Activated T-cell treated with anti-CD3 and anti-CD28 coated beads, Interleukin-2, amount 50 U/mL, for 4 hours (primary cell): Measurements from ENCODE around the gene MIOS. TPM values are rescaled to one million over a fixed set of nuclear protein-coding genes. Genes with fewer than 3 reads are reported as not detected.
"Not testable (repeated sequence)": the region's sequence is repeated elsewhere in the genome, so short reads cannot be mapped to it uniquely, and the experiment has no call there.

Experiments
- ATAC-seq, 2 donors: fragments of 200-7000 bp; cut with Tn5 transposase; one replicate each; pipeline ENCODE4 v1.10.0; 2021
- DNase-seq: peaks from one replicate; pipeline ENCODE4 v3.0.0-alpha.2; 2020
- H3K27me3 Mint-ChIP-seq: one replicate; pipeline ENCODE4 v1.8.0; 2021; ENCODE audit warnings: low read depth, mixed read lengths
- H3K36me3 Mint-ChIP-seq: one replicate; pipeline ENCODE4 v1.8.0; 2022; ENCODE audit warnings: mixed read lengths; ENCODE audit not compliant: insufficient read depth
- H3K4me1 Mint-ChIP-seq: one replicate; pipeline ENCODE4 v1.8.0; 2021; ENCODE audit warnings: low read depth, mixed read lengths
- H3K4me3 Mint-ChIP-seq: one replicate; pipeline ENCODE4 v1.8.0; 2021; ENCODE audit warnings: mild to moderate bottlenecking, moderate library complexity, mixed read lengths
- H3K9me3 Mint-ChIP-seq: one replicate; pipeline ENCODE4 v1.8.0; 2021; ENCODE audit warnings: mixed read lengths
- total RNA-seq, 3 donors: library from RNA; stranded (reverse); gene quantifications; one replicate each; pipeline ENCODE4 v1.2.1, GENCODE V29; 2021

Gene MIOS
- total RNA-seq, 3 donors from 2014 or later: 33.9 to 41.5 (median 37.5) TPM

DNA sequence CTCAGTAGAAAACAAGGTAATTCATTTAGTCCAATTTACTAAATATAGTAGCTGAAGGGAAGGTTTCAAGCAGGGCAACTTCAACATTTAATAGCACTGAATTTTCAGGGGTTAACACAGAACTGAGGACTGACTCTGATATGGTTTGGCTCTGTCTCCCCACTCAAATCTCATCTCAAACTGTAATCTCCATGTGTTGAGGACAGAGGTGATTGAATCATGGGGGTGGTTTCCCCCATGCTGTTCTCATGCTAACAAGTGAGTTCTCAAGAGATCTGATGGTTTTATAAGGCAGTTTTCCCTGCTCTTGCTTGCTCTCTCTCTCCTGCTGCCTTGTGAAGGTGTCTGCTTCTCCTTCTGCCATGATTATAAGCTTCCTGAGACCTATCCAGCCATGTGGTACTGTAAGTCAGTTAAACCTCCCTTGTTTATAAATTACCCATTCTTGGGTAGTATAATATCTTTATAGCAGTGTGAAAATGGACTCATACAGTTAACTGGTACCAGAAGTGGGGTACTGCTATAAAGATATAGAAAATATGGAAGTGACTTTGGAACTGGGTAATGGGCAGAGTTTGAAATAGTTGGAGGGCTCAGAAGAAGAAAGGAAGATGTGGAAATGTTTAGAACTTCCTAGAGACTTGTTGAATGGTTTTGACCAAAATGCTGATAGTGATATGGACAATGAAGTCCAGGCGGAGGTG, 64.1 kb downstream of the MIOS start:
- DNase-seq (no peak), ATAC-seq (peak; percentile 43 to 63)
- H3K36me3 Mint-ChIP-seq: peaks cover 1% of the 10 kb centered on the region

GRCh38 chr7:7639421-7639820, 72.7 kb downstream of the MIOS start:
- no peaks in the 10 kb centered on the region for H3K27me3 Mint-ChIP-seq
- DNase-seq (no peak), ATAC-seq (no peak)
- peaks cover 44% of the 10 kb centered on the region for H3K4me1 Mint-ChIP-seq
- H3K9me3 Mint-ChIP-seq: no peaks in the 10 kb centered on the region
- H3K36me3 Mint-ChIP-seq: peaks cover 18% of the 10 kb centered on the region
- H3K4me3 Mint-ChIP-seq: peak overlapping the region; percentile 95

More for the DNA sequence above, 64.1 kb downstream of the MIOS start:
- H3K4me3 Mint-ChIP-seq: no peak overlapping the region
- peaks cover 12% of the 10 kb centered on the region for H3K9me3 Mint-ChIP-seq
- H3K27me3 Mint-ChIP-seq: peaks cover 2% of the 10 kb centered on the region
- no peaks in the 10 kb centered on the region for H3K4me1 Mint-ChIP-seq

DNA sequence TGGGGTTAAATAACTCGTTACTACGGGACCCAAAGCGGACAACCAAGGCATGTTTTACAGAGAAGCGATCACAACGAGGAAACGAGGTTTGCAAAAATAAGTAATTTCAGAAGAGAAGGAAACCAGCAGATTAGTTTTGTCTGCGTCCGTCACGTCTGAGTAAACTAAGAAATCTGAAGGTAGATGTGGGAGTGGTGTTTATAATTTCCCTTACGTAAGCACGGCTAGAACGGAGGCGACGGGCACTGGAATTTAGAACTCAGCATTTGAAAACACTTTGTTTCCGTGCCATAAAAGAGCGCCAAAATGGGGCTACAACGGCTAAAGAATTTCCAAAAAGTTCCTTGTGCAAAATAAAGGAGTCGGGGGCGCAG, 73.2 kb downstream of the MIOS start:
- H3K27me3 Mint-ChIP-seq: no peaks in the 10 kb centered on the region
- ATAC-seq (peak; percentile 48 to 54), DNase-seq (peak; percentile 47)
- peaks cover 21% of the 10 kb centered on the region for H3K36me3 Mint-ChIP-seq
- H3K4me1 Mint-ChIP-seq: peaks cover 48% of the 10 kb centered on the region
- H3K9me3 Mint-ChIP-seq: no peaks in the 10 kb centered on the region
- H3K4me3 Mint-ChIP-seq: peak overlapping the region; percentile 95

GRCh38 chr7:7640221-7641128, 73.8 kb downstream of the MIOS start, which contains the start of gene UMAD1:
Gene UMAD1 (plus strand): TSS chr7:7640752. CDS start chr7:7673372, 32,620 bp downstream.
- DNase-seq: peak; percentile 96
- peak; percentile 89 to 94 for ATAC-seq
- H3K36me3 Mint-ChIP-seq: peaks cover 25% of the 10 kb centered on the region
- peaks cover 48% of the 10 kb centered on the region for H3K4me1 Mint-ChIP-seq
- H3K9me3 Mint-ChIP-seq: no peaks in the 10 kb centered on the region
- H3K27me3 Mint-ChIP-seq: no peaks in the 10 kb centered on the region
- peak within 1 kb of the TSS; percentile 95 for H3K4me3 Mint-ChIP-seq

DNA sequence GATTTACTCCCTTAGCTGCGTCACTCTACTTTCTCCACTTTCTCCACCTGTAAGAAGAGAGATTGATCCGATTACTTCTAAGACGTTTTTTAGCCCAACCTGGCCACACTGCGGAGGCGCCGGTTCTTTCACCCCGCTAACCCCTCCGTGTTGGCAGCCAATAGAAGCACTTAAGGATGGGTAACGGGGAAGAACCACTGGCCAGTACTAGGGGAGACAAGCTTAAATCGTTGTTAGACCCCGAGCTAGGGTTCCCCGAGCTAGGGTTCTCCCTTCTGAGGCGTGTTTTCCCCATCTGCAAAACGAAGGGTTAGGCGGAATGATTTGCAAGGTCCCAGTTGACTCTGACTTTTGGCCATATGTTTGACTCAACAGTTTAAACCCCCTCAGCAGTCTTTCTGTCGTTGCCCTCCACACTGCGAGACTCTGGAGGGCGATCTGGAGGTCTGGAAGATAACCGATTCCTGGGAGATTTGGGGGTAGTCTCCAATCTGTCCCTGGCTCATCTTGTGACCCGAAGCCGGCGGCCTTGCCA, 74.5 kb downstream of the MIOS start:
- H3K4me3 Mint-ChIP-seq: peak overlapping the region; percentile 95
- no peak for DNase-seq
- peaks cover 29% of the 10 kb centered on the region for H3K36me3 Mint-ChIP-seq
- peaks cover 55% of the 10 kb centered on the region for H3K4me1 Mint-ChIP-seq
- H3K9me3 Mint-ChIP-seq: no peaks in the 10 kb centered on the region
- peak; percentile 6 to 17 for ATAC-seq
- no peaks in the 10 kb centered on the region for H3K27me3 Mint-ChIP-seq

- Mint-ChIP-seq H3K9me3 (no peaks in the 10 kb centered on the region), H3K4me3 (peak overlapping the region; percentile 95), H3K27me3 (no peaks in the 10 kb centered on the region), H3K36me3 (peaks cover 30% of the 10 kb centered on the region), H3K4me1 (peaks cover 61% of the 10 kb centered on the region)
- ATAC-seq (no peak), DNase-seq (no peak)
These were observed 75.4 kb downstream of the MIOS start for GRCh38 chr7:7642081-7642480.

DNA sequence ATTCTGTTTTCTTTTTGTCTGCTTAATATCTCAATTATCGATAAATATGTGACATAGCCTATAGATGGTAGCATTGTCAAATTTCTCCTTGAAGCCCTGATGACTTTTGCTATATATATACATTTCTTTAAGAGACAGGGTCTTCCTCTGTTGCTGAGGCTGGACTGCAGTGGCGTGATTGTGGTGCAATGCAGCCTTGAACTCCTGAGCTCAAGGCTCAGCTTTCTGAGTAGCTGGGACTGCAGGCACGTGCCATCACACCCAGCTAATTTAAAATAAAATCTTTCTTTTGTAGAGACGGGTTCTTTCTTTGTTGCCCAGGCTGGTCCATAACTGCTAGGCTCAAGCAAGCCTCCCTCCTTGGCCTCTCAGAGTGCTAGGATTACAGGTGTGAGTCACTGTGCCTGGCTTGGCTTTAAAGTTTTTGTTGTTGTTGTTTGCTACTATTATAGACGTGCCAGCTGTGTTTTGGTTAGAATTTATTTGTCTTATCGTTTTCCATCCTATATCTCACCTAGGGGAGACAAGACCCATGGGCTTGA, 80.9 kb downstream of the MIOS start:
- Mint-ChIP-seq H3K36me3 (peaks cover 32% of the 10 kb centered on the region), H3K9me3 (no peaks in the 10 kb centered on the region), H3K4me3 (no peak overlapping the region), H3K27me3 (no peaks in the 10 kb centered on the region), H3K4me1 (peaks cover 66% of the 10 kb centered on the region)
- no peak for DNase-seq
- ATAC-seq: no peak

DNA sequence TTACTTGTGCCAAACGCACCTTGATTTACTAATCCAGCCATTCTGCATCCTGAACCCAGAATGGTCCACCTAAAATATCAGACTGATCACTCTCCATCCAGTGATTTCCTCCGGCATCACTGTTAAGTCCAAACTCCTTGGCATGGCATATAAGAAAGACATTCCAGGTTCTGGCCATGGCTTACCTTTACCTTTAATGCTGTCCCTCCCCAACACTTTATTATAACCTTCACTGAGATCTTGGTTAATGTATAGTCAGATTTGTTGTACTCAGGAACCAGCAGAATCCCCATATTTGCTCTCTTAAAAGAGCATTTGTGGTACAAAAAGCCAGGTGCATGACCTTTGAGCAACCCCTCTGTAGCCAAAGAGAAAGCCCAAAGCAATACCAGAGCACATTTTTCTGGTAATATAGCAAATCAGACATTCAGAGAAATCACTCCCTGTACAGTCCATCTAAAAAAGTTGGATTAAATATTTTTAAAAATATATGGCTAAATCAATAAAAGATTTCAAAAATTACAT, 84.1 kb downstream of the MIOS start:
- H3K4me3 Mint-ChIP-seq: no peak overlapping the region

GRCh38 chr7:7651479-7651878, 84.8 kb downstream of the MIOS start:
- Mint-ChIP-seq H3K4me3 (no peak overlapping the region), H3K4me1 (peaks cover 54% of the 10 kb centered on the region), H3K27me3 (no peaks in the 10 kb centered on the region), H3K9me3 (no peaks in the 10 kb centered on the region), H3K36me3 (peaks cover 11% of the 10 kb centered on the region)
- ATAC-seq (no peak), DNase-seq (no peak)

More for the DNA sequence above, 84.1 kb downstream of the MIOS start:
- Mint-ChIP-seq H3K27me3 (no peaks in the 10 kb centered on the region), H3K9me3 (no peaks in the 10 kb centered on the region), H3K36me3 (peaks cover 13% of the 10 kb centered on the region), H3K4me1 (peaks cover 59% of the 10 kb centered on the region)
- no peak for DNase-seq
- ATAC-seq: no peak

DNA sequence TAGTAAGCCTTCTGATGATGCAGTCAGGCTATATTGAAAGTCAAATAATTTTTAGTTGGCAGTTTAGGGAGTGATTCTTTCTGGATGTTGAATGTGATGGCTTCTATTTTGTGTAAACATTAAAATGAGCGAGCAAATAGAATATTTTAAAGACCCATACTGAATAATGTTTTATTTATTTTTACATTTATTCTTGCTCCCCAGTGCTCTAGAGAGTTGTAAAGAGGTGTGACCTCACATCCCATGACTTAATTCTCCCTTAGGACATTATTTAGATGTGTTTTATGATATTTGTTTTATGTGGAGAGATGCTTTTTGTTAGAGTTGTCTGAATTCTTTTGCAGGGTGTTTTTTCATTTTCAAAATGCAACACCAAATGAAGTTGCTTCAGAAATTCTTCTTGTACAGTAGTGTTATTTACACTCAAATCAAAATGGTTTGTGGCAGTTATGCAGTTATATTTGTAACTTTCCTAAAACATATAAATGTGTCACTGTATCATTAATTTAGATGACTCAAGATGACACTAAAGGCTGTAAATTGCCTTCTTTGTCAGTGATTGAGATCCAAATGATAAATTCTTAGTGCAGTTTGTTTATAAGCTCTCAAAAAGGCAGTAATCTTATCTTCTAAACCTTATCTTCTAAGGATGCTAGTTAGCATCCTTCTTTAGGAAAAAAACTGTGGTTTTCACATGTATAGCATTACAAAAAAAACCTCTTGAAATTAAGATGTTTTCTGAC, 86.3 kb downstream of the MIOS start:
- Mint-ChIP-seq H3K4me3 (no peak overlapping the region), H3K27me3 (no peaks in the 10 kb centered on the region), H3K9me3 (no peaks in the 10 kb centered on the region), H3K4me1 (peaks cover 48% of the 10 kb centered on the region), H3K36me3 (peaks cover 16% of the 10 kb centered on the region)
- no peak for ATAC-seq
- DNase-seq: no peak

- H3K27me3 Mint-ChIP-seq: no peaks in the 10 kb centered on the region
- peaks cover 48% of the 10 kb centered on the region for H3K4me1 Mint-ChIP-seq
- ATAC-seq (peak in 1 of 2 donors; percentile 14), DNase-seq (no peak)
- H3K36me3 Mint-ChIP-seq: peaks cover 21% of the 10 kb centered on the region
- no peak overlapping the region for H3K4me3 Mint-ChIP-seq
- peaks cover 5% of the 10 kb centered on the region for H3K9me3 Mint-ChIP-seq
These were observed 87.0 kb downstream of the MIOS start for GRCh38 chr7:7653593-7654187.

DNA sequence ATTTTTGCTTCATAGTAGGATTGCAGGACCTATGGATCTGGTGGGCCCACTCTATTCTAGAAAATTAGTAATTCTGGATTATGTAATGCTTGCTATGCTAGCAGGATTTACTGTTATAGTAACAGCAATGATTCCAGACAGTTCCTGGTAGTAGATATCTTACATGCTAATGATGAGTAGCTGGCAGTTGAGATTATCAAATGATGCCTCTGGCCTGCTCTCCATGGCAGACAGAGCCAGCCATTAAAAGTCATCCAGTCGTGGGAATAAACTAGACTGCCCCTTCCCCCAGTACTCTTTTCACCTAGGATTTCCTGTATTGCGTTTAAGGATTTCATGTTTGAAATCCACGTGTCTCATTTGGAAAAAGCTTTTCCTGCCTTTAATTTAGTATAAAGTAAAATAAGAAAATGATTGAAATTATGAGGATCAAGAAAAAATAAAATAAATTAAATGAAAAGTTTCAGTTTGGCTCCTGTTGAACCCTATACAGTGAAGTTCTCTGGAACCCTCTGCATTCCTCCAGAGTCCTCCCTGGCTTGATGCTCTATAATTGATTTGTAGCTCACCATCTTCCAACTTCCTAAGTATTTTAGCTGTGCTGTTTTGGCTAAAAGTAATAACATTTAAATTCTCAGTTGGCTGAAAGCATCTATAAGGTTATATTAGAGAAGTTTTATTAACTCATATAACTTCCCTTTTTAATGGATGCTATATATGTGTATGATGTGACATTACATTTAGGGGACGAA, 88.5 kb downstream of the MIOS start:
- H3K9me3 Mint-ChIP-seq: peaks cover 20% of the 10 kb centered on the region
- peaks cover 46% of the 10 kb centered on the region for H3K4me1 Mint-ChIP-seq
- no peak overlapping the region for H3K4me3 Mint-ChIP-seq
- no peak for DNase-seq
- no peaks in the 10 kb centered on the region for H3K27me3 Mint-ChIP-seq
- H3K36me3 Mint-ChIP-seq: peaks cover 30% of the 10 kb centered on the region
- ATAC-seq: no peak

DNA sequence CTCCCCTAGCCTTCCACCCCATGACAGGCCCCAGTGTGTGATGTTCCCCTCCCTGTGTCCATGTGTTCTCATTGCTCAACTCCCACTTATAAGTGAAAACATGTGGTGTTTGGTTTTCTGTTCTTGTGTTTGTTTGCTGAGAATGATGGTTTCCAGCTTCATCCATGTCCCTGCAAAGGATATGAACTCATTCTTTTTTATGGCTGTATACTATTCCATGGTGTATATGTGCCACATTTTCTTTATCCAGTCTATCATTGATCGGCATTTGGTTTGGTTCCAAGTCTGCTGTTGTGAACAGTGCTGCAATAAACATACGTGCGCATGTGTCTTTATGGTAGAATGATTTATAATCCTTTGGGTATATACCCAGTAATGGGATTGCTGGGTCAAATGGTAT, 89.8 kb downstream of the MIOS start:
- ATAC-seq, H3K27me3 Mint-ChIP-seq, H3K4me3 Mint-ChIP-seq, DNase-seq: not testable (repeated sequence)
- Mint-ChIP-seq H3K36me3 (peaks cover 32% of the 10 kb centered on the region), H3K4me1 (peaks cover 46% of the 10 kb centered on the region), H3K9me3 (peaks cover 20% of the 10 kb centered on the region)
